K562 (cell line): ENCODE data around the gene CBFA2T3. TPM values are rescaled to one million over a fixed set of nuclear protein-coding genes. Genes with fewer than 3 reads are reported as not detected.

Source experiments
- ATAC-seq: fragments of 200-7000 bp; cut with Tn5 transposase; 3 replicates; pipeline ENCODE4 v1.9.1; 2020; ENCODE audit warnings: moderate library complexity
- BruUV-seq: library from RNA; stranded (reverse); fragments of 400-500 nt; replicated peaks from 2 replicates; lab custom pipeline; 2021; lab: Mats Ljungman, UMichigan
- CTCF ChIA-PET: fragments of 300-600 bp; formaldehyde crosslinking; extraction: SDS; loops from one replicate; lab custom pipeline; 2021; ENCODE audit warnings: low intra/inter-chr PET ratio; lab: Yijun Ruan, JAX
- POLR2A ChIA-PET: fragments of 300-600, 350-650 bp; sonication (Branson Sonifier 250); formaldehyde crosslinking; extraction: SDS; loops from one replicate; lab custom pipeline; 2021; ENCODE audit warnings: antibody characterized with exemption, inconsistent platforms; lab: Yijun Ruan, JAX
- DNase-seq, 4 experiments: peaks; one replicate each; pipeline versions ENCODE4 v3.0.0 to v3.0.0-alpha.2; 2011 to 2018; ENCODE audit warnings: low spot score in 3 of 4, mixed read lengths in 3 of 4; ENCODE audit errors: extremely low read depth in 1 of 4
- FAIRE-seq: peaks from 2 replicates; lab custom pipeline; 2011; peaks lifted over from hg19 to GRCh38; lab: Jason Lieb, UNC
- H2AFZ ChIP-seq: 2 replicates; pipeline ENCODE4 v1.6.0; 2011; ENCODE audit warnings: low read depth, low read length, control low read depth, inconsistent platforms
- H3K27ac ChIP-seq: fragments of 200-600 bp; 3 replicates; pipeline ENCODE4 v1.8.0; 2011; ENCODE audit warnings: low read depth, mild to moderate bottlenecking, control low read depth, inconsistent platforms, low read length, moderate library complexity, mixed read lengths; ENCODE audit errors: extremely low read depth
- H3K27me3 ChIP-seq, 2 experiments: fragments of 300-600 bp in 1 of 2; 2 replicates in 1 of 2; 3 replicates in 1 of 2; pipeline versions ENCODE4 v1.6.0 to v1.8.0; 2011; ENCODE audit warnings: inconsistent platforms in 2 of 2, low read length in 2 of 2, mild to moderate bottlenecking in 1 of 2, mixed read lengths in 1 of 2, moderate library complexity in 1 of 2; ENCODE audit not compliant: control insufficient read depth in 2 of 2, insufficient read depth in 2 of 2
- H3K36me3 ChIP-seq: fragments of 300-600 bp; 3 replicates; pipeline ENCODE4 v1.8.0; 2011; ENCODE audit warnings: mild to moderate bottlenecking, low read length, inconsistent platforms; ENCODE audit not compliant: control insufficient read depth, insufficient read depth
- H3K4me1 ChIP-seq, 2 experiments: fragments of 200-600 bp in 1 of 2; replicated peaks in 1 of 2; 2 replicates in 1 of 2; 3 replicates in 1 of 2; pipeline versions ENCODE4 v1.5.1 to v1.8.0; 2011; ENCODE audit warnings: inconsistent platforms in 2 of 2, low read length in 2 of 2, mild to moderate bottlenecking in 1 of 2, mixed read lengths in 1 of 2, moderate library complexity in 1 of 2; ENCODE audit not compliant: control insufficient read depth in 2 of 2, insufficient read depth in 2 of 2
- H3K4me2 ChIP-seq: 2 replicates; pipeline ENCODE4 v1.6.1; 2011; ENCODE audit warnings: low read length, control low read depth, inconsistent platforms, mixed read lengths; ENCODE audit not compliant: insufficient read depth
- H3K4me3 ChIP-seq: fragments of 200-600 bp; sonication (generic), shearing (Covaris generic); 2 replicates; pipeline ENCODE4 v1.5.1; 2016; ENCODE audit warnings: control low read depth, inconsistent platforms
- H3K79me2 ChIP-seq: fragments of 200-600 bp; 3 replicates; pipeline ENCODE4 v1.8.0; 2011; ENCODE audit warnings: low read length, inconsistent platforms; ENCODE audit not compliant: control insufficient read depth, insufficient read depth
- H3K9ac ChIP-seq, 2 experiments: 2 replicates each; pipeline versions ENCODE4 v1.6.0 to v1.6.1; 2011; ENCODE audit warnings: low read depth in 2 of 2, low read length in 2 of 2, control low read depth in 1 of 2, inconsistent platforms in 1 of 2, mild to moderate bottlenecking in 1 of 2, mixed read lengths in 1 of 2; ENCODE audit not compliant: insufficient read depth in 1 of 2
- H3K9me1 ChIP-seq: one replicate; pipeline ENCODE4 v1.6.0; 2011; ENCODE audit warnings: inconsistent platforms, mild to moderate bottlenecking, low read length, moderate library complexity; ENCODE audit not compliant: control insufficient read depth, insufficient read depth
- H3K9me3 ChIP-seq: replicated peaks from 2 replicates; pipeline ENCODE4 v1.5.1; 2011; ENCODE audit warnings: low read depth, low read length, inconsistent platforms; ENCODE audit not compliant: control insufficient read depth, insufficient read depth
- H4K20me1 ChIP-seq: replicated peaks from 2 replicates; pipeline ENCODE4 v1.6.1; 2011; ENCODE audit warnings: low read length, inconsistent platforms, mixed read lengths; ENCODE audit not compliant: control insufficient read depth, insufficient read depth
- ILK ChIP-seq: fragments of 450-650 bp; IDR thresholded peaks from 2 replicates; pipeline ENCODE4 v1.6.1; 2016; ENCODE audit warnings: missing genetic modification characterization, low read depth, mild to moderate bottlenecking, missing compliant biosample characterization, moderate library complexity, borderline replicate concordance
- MXI1 ChIP-seq: IDR thresholded peaks from 2 replicates; pipeline ENCODE4 v1.6.1; 2011; ENCODE audit warnings: low read depth, mild to moderate bottlenecking, improper control_type of control experiment, low read length
- POU5F1 ChIP-seq: fragments of 150-350 bp; IDR thresholded peaks from 2 replicates; pipeline ENCODE4 v1.6.1; 2014; ENCODE audit warnings: borderline replicate concordance, low read length, low read depth, mild to moderate bottlenecking; ENCODE audit not compliant: partially characterized antibody
- ZFP1 ChIP-seq: fragments of 450-650 bp; formaldehyde crosslinking; IDR thresholded peaks from 2 replicates; pipeline ENCODE4 v1.4.0; 2020; ENCODE audit warnings: mild to moderate bottlenecking, mixed read lengths
- ZNF77 ChIP-seq: fragments of 250-450 bp; sonication (Bioruptor Pico); IDR thresholded peaks from 2 replicates; pipeline ENCODE4 v1.5.0; 2020
- WGBS: fragments of 100-300 bp; shearing (Covaris generic); methylation state at CpG from one replicate; pipeline ENCODE4 v1.1.6; 2016; ENCODE audit warnings: low coverage, mixed read lengths; ENCODE audit not compliant: insufficient coverage; ENCODE audit errors: missing lambda C conversion rate; 5-methylcytosine and 5-hydroxymethylcytosine counted together
- in situ Hi-C: fragments of 300-500 bp; cut with MboI; formaldehyde crosslinking; loops from 4 replicates; pipeline ENCODE4 v1.15.0; 2018; ENCODE audit warnings: inconsistent platforms, mixed read lengths
- intact Hi-C: fragments of 100-400 bp; cut with micrococcal nuclease; formaldehyde crosslinking; loops from 2 replicates; pipeline ENCODE4 v1.14.2; 2022
- polyA plus RNA-seq, 8 experiments: library from polyadenylated mRNA; depleted of rRNA in 4 of 8; stranded (reverse) in 5 of 8; unstranded in 3 of 8; fragments of >200 nt; fragmentation: Nextera tagmentation in 2 of 8; fragmentation: Illumina TruSeq in 1 of 8; extraction: Ambion mirVana in 2 of 8; extraction: Trizol in 1 of 8; gene quantifications; 2 replicates each; pipeline versions ENCODE4 v1.2.1 to v1.2.3, GENCODE V29; 2011 to 2014; ENCODE audit warnings: inconsistent platforms in 1 of 8, missing spikeins in 1 of 8
- total RNA-seq, 7 experiments: library from RNA; depleted of rRNA in 6 of 7; stranded (reverse); fragments of >200 nt in 6 of 7; fragmentation: Illumina TruSeq in 2 of 7; extraction: Trizol in 2 of 7; gene quantifications; 2 replicates each; pipeline versions ENCODE4 v1.2.1 to v1.2.3, GENCODE V29; 2011 to 2021; ENCODE audit warnings: low replicate concordance in 1 of 7
- TF ChIP-seq, protein P1 (sequence below): fragments of 250-450 bp; sonication (Bioruptor Pico); IDR thresholded peaks from 2 replicates; pipeline ENCODE4 v1.5.0; 2021

The CBFA2T3 gene
- total and polyA plus RNA-seq, 9 of the 15 experiments (the other 6 are each of a cell fraction or from before 2014, with no cell fraction given): 2.3 to 145 (median 6.7) TPM

DNA sequence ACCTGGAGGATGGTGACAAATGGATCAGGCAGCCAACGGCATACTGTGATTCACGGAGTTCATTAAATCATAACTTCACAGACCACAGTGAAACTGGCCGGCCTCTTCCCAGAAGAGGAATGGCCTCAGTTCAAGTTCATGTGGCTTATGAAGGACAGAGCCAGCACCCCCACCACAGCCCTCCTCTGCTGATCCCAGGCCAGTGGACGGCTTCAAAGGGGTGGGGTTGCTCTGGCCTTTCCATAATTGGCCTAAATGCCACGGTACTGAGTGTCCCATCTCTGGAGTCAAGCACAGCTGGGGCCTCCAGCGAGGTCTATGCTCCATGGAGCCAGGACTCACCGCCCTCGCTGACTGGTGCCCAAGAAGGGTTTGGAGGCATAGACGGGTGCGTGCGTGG, 141.6 kb downstream of the CBFA2T3 start:
- ChIA-PET CTCF (no interaction called here), POLR2A (no interaction called here)
- Histone ChIP-seq H4K20me1 (no peaks in the 10 kb centered on the region), H3K9me1 (no peaks in the 10 kb centered on the region), H3K9me3 (no peaks in the 10 kb centered on the region), H3K27ac (no peak overlapping the region)
- DNase-seq: no peak
- no peak for FAIRE-seq
- no TSS peak for BruUV-seq
- TF ChIP-seq ZNF77 (CRISPR knock-in tag): no peak
- no peak for TF ChIP-seq MXI1
- TF ChIP-seq, protein P1, sequence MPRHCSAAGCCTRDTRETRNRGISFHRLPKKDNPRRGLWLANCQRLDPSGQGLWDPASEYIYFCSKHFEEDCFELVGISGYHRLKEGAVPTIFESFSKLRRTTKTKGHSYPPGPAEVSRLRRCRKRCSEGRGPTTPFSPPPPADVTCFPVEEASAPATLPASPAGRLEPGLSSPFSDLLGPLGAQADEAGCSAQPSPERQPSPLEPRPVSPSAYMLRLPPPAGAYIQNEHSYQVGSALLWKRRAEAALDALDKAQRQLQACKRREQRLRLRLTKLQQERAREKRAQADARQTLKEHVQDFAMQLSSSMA (CRISPR knock-in tag): no peak
- no peak for TF ChIP-seq ZFP1 (CRISPR knock-in tag)
- TF ChIP-seq ILK (tag): no peak
- TF ChIP-seq POU5F1: no peak
- TF ChIP-seq, all 486 proteins: peak for 0
- Histone ChIP-seq H2AFZ (no peak overlapping the region), H3K27me3 (no peaks in the 10 kb centered on the region), H3K4me2 (no peak overlapping the region), H3K4me3 (no peak overlapping the region), H3K9ac (no peak overlapping the region), H3K36me3 (no peaks in the 10 kb centered on the region; the same call in 2 of the 3 replicates), H3K4me1 (peaks cover 0 to 35% of the 10 kb centered on the region in 2 experiments; a peak in 2 of 5 replicates), H3K79me2 (no peaks in the 10 kb centered on the region)
- no peak for ATAC-seq
- intact Hi-C loops (no loop called here), in situ Hi-C loops (no loop called here)
- 61% methylated on average over 7 of the region's 11 CpGs for WGBS
